H9 (cell line): ENCODE data around the gene HDLBP. TPM values are rescaled to one million over a fixed set of nuclear protein-coding genes. Genes with fewer than 3 reads are reported as not detected.

Experiments
- DNase-seq: peaks from one replicate; pipeline ENCODE4 v3.0.0-alpha.2; 2017
- H2AFZ ChIP-seq: one replicate; pipeline ENCODE4 v1.6.1; 2013; ENCODE audit warnings: mild to moderate bottlenecking, low read length, control low read depth, moderate library complexity
- H2AK5ac ChIP-seq: 2 replicates; pipeline ENCODE4 v1.6.1; 2013; ENCODE audit warnings: low read length, control low read depth, mixed read lengths; ENCODE audit not compliant: insufficient read length
- H2BK120ac ChIP-seq: one replicate; pipeline ENCODE4 v1.6.1; 2013; ENCODE audit warnings: low read depth, mild to moderate bottlenecking, low read length, control low read depth, inconsistent platforms; ENCODE audit not compliant: poor library complexity, severe bottlenecking
- H2BK12ac ChIP-seq: 2 replicates; pipeline ENCODE4 v1.6.1; 2013; ENCODE audit warnings: low read length, control low read depth, mixed read lengths, low read depth; ENCODE audit not compliant: insufficient read length
- H2BK15ac ChIP-seq: 2 replicates; pipeline ENCODE4 v1.6.1; 2013; ENCODE audit warnings: low read depth, low read length, control low read depth
- H2BK20ac ChIP-seq: one replicate; pipeline ENCODE4 v1.6.1; 2013; ENCODE audit warnings: low read depth, mild to moderate bottlenecking, low read length, control low read depth, inconsistent platforms; ENCODE audit not compliant: poor library complexity, severe bottlenecking
- H2BK5ac ChIP-seq: 2 replicates; pipeline ENCODE4 v1.6.1; 2013; ENCODE audit warnings: low read length, control low read depth, mixed read lengths; ENCODE audit not compliant: insufficient read length
- H3K14ac ChIP-seq: 2 replicates; pipeline ENCODE4 v1.6.1; 2013; ENCODE audit warnings: low read length, control low read depth; ENCODE audit not compliant: insufficient read depth
- H3K18ac ChIP-seq: 2 replicates; pipeline ENCODE4 v1.6.1; 2013; ENCODE audit warnings: low read depth, mild to moderate bottlenecking, mixed read lengths, low read length, control low read depth; ENCODE audit not compliant: insufficient read length
- H3K23ac ChIP-seq: 2 replicates; pipeline ENCODE4 v1.6.1; 2013; ENCODE audit warnings: low read length, control low read depth, mixed read lengths, low read depth; ENCODE audit not compliant: insufficient read length
- H3K23me2 ChIP-seq: 2 replicates; pipeline ENCODE4 v1.6.1; 2013; ENCODE audit warnings: low read depth, mild to moderate bottlenecking, mixed read lengths, low read length, control low read depth; ENCODE audit not compliant: insufficient read length, poor library complexity, severe bottlenecking
- H3K27ac ChIP-seq: 2 replicates; pipeline ENCODE4 v1.5.1; 2013; ENCODE audit warnings: low read length, control low read depth, mixed read lengths, low read depth; ENCODE audit not compliant: insufficient read length
- H3K27me3 ChIP-seq: 2 replicates; pipeline ENCODE4 v1.6.1; 2013; ENCODE audit warnings: low read length, control low read depth, inconsistent platforms; ENCODE audit not compliant: insufficient read depth
- H3K4ac ChIP-seq: 2 replicates; pipeline ENCODE4 v1.6.1; 2013; ENCODE audit warnings: low read depth, mild to moderate bottlenecking, control low read depth, inconsistent platforms, low read length, moderate library complexity
- H3K4me1 ChIP-seq: 2 replicates; pipeline ENCODE4 v1.6.1; 2013; ENCODE audit warnings: low read length, control low read depth, inconsistent platforms; ENCODE audit not compliant: insufficient read depth
- H3K4me2 ChIP-seq: 2 replicates; pipeline ENCODE4 v1.6.1; 2013; ENCODE audit warnings: low read length, control low read depth, mixed read lengths; ENCODE audit not compliant: insufficient read length, insufficient read depth
- H3K56ac ChIP-seq: 2 replicates; pipeline ENCODE4 v1.6.1; 2013; ENCODE audit warnings: low read depth, mild to moderate bottlenecking, mixed read lengths, low read length, control low read depth; ENCODE audit not compliant: insufficient read length
- H3K79me1 ChIP-seq: 2 replicates; pipeline ENCODE4 v1.6.1; 2013; ENCODE audit warnings: low read depth, mild to moderate bottlenecking, moderate library complexity, low read length, control low read depth, inconsistent platforms; ENCODE audit not compliant: insufficient read depth, poor library complexity, severe bottlenecking
- H3K79me2 ChIP-seq: 2 replicates; pipeline ENCODE4 v1.6.1; 2013; ENCODE audit warnings: low read length, control low read depth, inconsistent platforms; ENCODE audit not compliant: insufficient read depth
- H3K9ac ChIP-seq: 2 replicates; pipeline ENCODE4 v1.6.1; 2013; ENCODE audit warnings: low read length, control low read depth, mixed read lengths; ENCODE audit not compliant: insufficient read length; ENCODE audit errors: extremely low read depth
- H3K9me3 ChIP-seq: one replicate; pipeline ENCODE4 v1.6.1; 2013; ENCODE audit warnings: low read depth, low read length, inconsistent platforms; ENCODE audit not compliant: control insufficient read depth
- H3T11ph ChIP-seq: one replicate; pipeline ENCODE4 v1.6.1; 2013; ENCODE audit warnings: mild to moderate bottlenecking, low read length, control low read depth, inconsistent platforms
- H4K20me1 ChIP-seq: one replicate; pipeline ENCODE4 v1.6.1; 2013; ENCODE audit not compliant: control insufficient read depth, insufficient read length, insufficient read depth
- H4K5ac ChIP-seq: 2 replicates; pipeline ENCODE4 v1.6.1; 2013; ENCODE audit warnings: low read depth, mild to moderate bottlenecking, mixed read lengths, low read length, control low read depth; ENCODE audit not compliant: insufficient read length
- H4K8ac ChIP-seq: replicated peaks from 2 replicates; pipeline ENCODE4 v1.6.1; 2013; ENCODE audit warnings: low read length, control low read depth, mixed read lengths, low read depth; ENCODE audit not compliant: insufficient read length
- H4K91ac ChIP-seq: 2 replicates; pipeline ENCODE4 v1.6.1; 2013; ENCODE audit warnings: low read depth, mild to moderate bottlenecking, moderate library complexity, mixed read lengths, low read length, control low read depth; ENCODE audit not compliant: insufficient read length
- H3K27ac Mint-ChIP-seq, 3 experiments: 2 replicates in 2 of 3; 3 replicates in 1 of 3; pipeline ENCODE4 v1.8.0; 2020 to 2021; ENCODE audit warnings: mixed read lengths in 3 of 3, mild to moderate bottlenecking in 1 of 3, moderate library complexity in 1 of 3
- H3K27me3 Mint-ChIP-seq: 2 replicates; pipeline ENCODE4 v1.8.0; 2021; ENCODE audit warnings: low read depth, mild to moderate bottlenecking, moderate library complexity, mixed read lengths
- H3K36me3 Mint-ChIP-seq, 3 experiments: 2 replicates in 2 of 3; 3 replicates in 1 of 3; pipeline ENCODE4 v1.8.0; 2020 to 2021; ENCODE audit warnings: low read depth in 3 of 3, mixed read lengths in 3 of 3; ENCODE audit not compliant: insufficient read depth in 1 of 3
- H3K4me1 Mint-ChIP-seq, 2 experiments: 2 replicates each; pipeline ENCODE4 v1.8.0; 2020; ENCODE audit warnings: mixed read lengths in 2 of 2
- H3K4me3 Mint-ChIP-seq, 2 experiments: 2 replicates in 1 of 2; 3 replicates in 1 of 2; pipeline ENCODE4 v1.8.0; 2020 to 2021; ENCODE audit warnings: mild to moderate bottlenecking in 2 of 2, mixed read lengths in 2 of 2, moderate library complexity in 1 of 2
- H3K9me3 Mint-ChIP-seq, 2 experiments: 2 replicates in 1 of 2; 3 replicates in 1 of 2; pipeline ENCODE4 v1.8.0; 2020; ENCODE audit warnings: mild to moderate bottlenecking in 2 of 2, mixed read lengths in 2 of 2, moderate library complexity in 1 of 2
- CTCF ChIP-seq: fragments of 200-600 bp; sonication (generic); conservative IDR thresholded peaks from 3 replicates; pipeline ENCODE4 v1.8.0; 2021; ENCODE audit warnings: antibody characterized with exemption, mild to moderate bottlenecking
- WGBS: extraction: QIAGEN DNeasy Blood & Tissue Kit; methylation state at CpG from one replicate; pipeline ENCODE4 v1.1.7; 2013; ENCODE audit warnings: missing lambda C conversion rate, low lambda C conversion rate, mixed read lengths; ENCODE audit not compliant: insufficient read length; ENCODE audit errors: extremely low coverage; 5-methylcytosine and 5-hydroxymethylcytosine counted together
- total RNA-seq: library from RNA; stranded (reverse); gene quantifications from 2 replicates; pipeline ENCODE4 v1.2.1, GENCODE V29; 2021

Gene HDLBP
- total RNA-seq, 1 experiment from 2014 or later = 364 TPM

GRCh38 chr2:241310917-241311566 is 4.4 kb downstream of the HDLBP start:
- Histone ChIP-seq H3K14ac (no peak overlapping the region), H3K56ac (no peak overlapping the region), H3K27me3 (no peaks in the 10 kb centered on the region), H2AFZ (no peak overlapping the region), H3K23me2 (no peaks in the 10 kb centered on the region), H2BK5ac (no peak overlapping the region), H3K27ac (no peak overlapping the region), H3K4me1 (0 out of 2 replicates have a peak, but pooled peaks cover 2% of the 10 kb centered on the region), H3K79me2 (peaks cover 57% of the 10 kb centered on the region), H3K79me1 (peaks cover 3% of the 10 kb centered on the region), H2AK5ac (no peak overlapping the region), H3K23ac (no peak overlapping the region), H2BK120ac (no peak overlapping the region), H3K9ac (no peak overlapping the region), H4K5ac (no peak overlapping the region), H3T11ph (no peak overlapping the region), H2BK20ac (no peak overlapping the region), H3K9me3 (no peaks in the 10 kb centered on the region), H3K4ac (no peak overlapping the region), H4K91ac (no peak overlapping the region), H2BK15ac (no peak overlapping the region), H2BK12ac (no peak overlapping the region), H3K18ac (no peak overlapping the region), H4K20me1 (no peaks in the 10 kb centered on the region), H3K4me2 (no peak overlapping the region), H4K8ac (no peak overlapping the region)
- Mint-ChIP-seq H3K27me3 (no peaks in the 10 kb centered on the region), H3K4me3 (peak overlapping the region in 1 of 2 experiments; percentile 8; a peak in 1 of 5 replicates), H3K4me1 (peaks cover 43 to 48% of the 10 kb centered on the region in 2 experiments), H3K27ac (peak overlapping the region in 2 of 3 experiments; percentile 7 to 29; a peak in 3 of 7 replicates), H3K9me3 (no peaks in the 10 kb centered on the region; a peak in 1 of 5 replicates), H3K36me3 (no peaks in the 10 kb centered on the region; a peak in 1 of 7 replicates)
- DNase-seq = no peak
- no CpG with 5 or more reads among the region's 13 CpGs for WGBS
- TF ChIP-seq CTCF = no peak
